Measurements from ENCODE around the gene PALLD.

DNA sequence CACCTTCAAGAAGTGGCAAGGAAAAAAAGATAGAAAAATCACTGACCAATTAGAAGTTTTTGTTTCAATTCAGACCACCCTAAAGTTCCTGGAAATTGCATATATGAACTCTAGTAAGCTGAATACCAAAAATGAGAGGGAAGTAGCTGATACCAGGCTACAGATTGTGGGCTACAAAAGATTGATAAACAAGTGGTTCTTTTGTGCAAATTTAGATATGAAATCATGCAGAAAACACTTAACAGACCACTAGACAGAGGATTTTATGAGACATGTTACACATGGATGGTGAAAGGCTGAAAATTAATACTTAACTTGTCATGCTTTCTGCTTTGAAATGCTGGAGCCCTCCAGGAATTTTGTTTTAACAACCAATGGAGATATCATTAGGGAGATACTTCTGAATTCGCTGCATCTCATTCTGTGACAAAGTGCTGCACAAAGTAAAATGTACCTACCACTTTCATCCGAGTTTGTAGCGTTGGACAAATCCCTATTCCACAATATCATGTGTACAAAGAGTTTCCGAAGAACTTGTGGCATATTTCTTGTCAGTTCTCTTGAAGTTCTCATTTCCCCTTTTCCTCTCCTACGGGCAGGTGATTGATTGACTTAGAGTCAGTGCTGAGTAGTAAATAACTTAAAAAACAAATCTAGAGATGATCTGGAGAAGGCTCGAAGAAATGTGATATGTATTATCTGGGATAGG is 235.0 kb downstream of the PALLD start:
- TF ChIP-seq, protein P1, sequence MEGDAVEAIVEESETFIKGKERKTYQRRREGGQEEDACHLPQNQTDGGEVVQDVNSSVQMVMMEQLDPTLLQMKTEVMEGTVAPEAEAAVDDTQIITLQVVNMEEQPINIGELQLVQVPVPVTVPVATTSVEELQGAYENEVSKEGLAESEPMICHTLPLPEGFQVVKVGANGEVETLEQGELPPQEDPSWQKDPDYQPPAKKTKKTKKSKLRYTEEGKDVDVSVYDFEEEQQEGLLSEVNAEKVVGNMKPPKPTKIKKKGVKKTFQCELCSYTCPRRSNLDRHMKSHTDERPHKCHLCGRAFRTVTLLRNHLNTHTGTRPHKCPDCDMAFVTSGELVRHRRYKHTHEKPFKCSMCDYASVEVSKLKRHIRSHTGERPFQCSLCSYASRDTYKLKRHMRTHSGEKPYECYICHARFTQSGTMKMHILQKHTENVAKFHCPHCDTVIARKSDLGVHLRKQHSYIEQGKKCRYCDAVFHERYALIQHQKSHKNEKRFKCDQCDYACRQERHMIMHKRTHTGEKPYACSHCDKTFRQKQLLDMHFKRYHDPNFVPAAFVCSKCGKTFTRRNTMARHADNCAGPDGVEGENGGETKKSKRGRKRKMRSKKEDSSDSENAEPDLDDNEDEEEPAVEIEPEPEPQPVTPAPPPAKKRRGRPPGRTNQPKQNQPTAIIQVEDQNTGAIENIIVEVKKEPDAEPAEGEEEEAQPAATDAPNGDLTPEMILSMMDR (IDR thresholded peaks at IDR 0.05; ENCODE audit: low read length), result no peak
- no peak for TF ChIP-seq EZH2 (optimal IDR thresholded peaks at IDR 0.05; ENCODE audit: low read depth, low read length)
